Smooth muscle cell of the umbilical artery (primary cell): Measurements from ENCODE around the gene RNF182. TPM values are rescaled to one million over a fixed set of nuclear protein-coding genes. Genes with fewer than 3 reads are reported as not detected.

Experiments used
- total RNA-seq: library from RNA; depleted of rRNA; stranded (reverse); fragments of >200 nt; gene quantifications from 2 replicates; pipeline ENCODE4 v1.2.3, GENCODE V29; 2014

RNF182 gene
- 0.30 and 1.8 TPM in 2 replicates for total RNA-seq

GRCh38 chr6:13924949-13925881 is at the start of gene RNF182:
TSS of gene RNF182 (plus strand) at chr6:13924952. CDS start at chr6:13977120, 52,168 bp downstream.

Other genes starting within 250 kb of the RNF182 start
- gene RANBP9, start 213.1 kb upstream of the RNF182 start, total RNA-seq, result 37.4 and 53.3 TPM in 2 replicates
- gene MCUR1, start 110.4 kb upstream of the RNF182 start, total RNA-seq, result 8.0 and 9.6 TPM in 2 replicates
- gene CD83, start 192.8 kb downstream of the RNF182 start, total RNA-seq, result 1.2 and 1.7 TPM in 2 replicates